HEK293T (cell line): ENCODE results near the gene RNF222.

ENCODE experiments used
- BHLHE40 ChIP-seq: fragments of 450-650 bp; IDR thresholded peaks from 2 replicates; pipeline ENCODE4 v1.6.1; 2016; ENCODE audit warnings: mild to moderate bottlenecking, moderate library complexity, borderline replicate concordance
- LEF1 ChIP-seq: fragments of 450-650 bp; IDR thresholded peaks from 2 replicates; pipeline ENCODE4 v1.6.1; 2017; ENCODE audit warnings: mild to moderate bottlenecking, borderline replicate concordance
- ZNF384 ChIP-seq: fragments of 450-650 bp; IDR thresholded peaks from 2 replicates; pipeline ENCODE4 v1.6.1; 2016

DNA sequence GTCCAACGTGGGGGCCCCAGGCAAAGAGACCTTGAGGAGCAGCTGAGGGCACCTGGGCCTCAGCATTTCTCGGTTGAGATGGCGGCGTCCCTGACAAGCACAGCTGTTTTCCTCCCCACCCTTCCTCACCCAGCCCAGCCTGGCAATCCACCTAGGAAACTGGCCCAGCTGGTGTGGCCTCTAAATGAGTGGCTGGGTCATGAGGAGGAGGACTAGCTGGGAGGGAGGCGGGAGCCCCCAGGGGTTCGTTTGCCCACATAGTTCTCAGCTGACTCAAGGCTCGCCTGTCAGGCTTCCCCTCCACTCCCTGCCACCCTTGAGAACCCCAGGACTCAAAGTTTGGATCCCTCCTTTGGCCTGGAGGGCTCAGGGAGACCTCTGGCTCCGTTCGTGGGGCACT, 5.9 kb downstream of the RNF222 start:
- TF ChIP-seq LEF1 (no peak), ZNF384 (no peak), BHLHE40 (no peak)
